ENCODE data around the gene RAB6B. TPM values are rescaled to one million over a fixed set of nuclear protein-coding genes. Genes with fewer than 3 reads are reported as not detected.

Gene RAB6B
- total RNA-seq, 1 donor from 2014 or later: 5.8 TPM

Other genes starting within 250 kb of the RAB6B start
- gene TOPBP1, start 233.9 kb downstream of the RAB6B start, total RNA-seq: 48.6 TPM
- gene TF, start 149.5 kb downstream of the RAB6B start, total RNA-seq: 26.7 TPM
- gene SRPRB, start 90.1 kb downstream of the RAB6B start, total RNA-seq: 37.3 TPM
- 1.5 TPM for gene SLCO2A1, start 134.0 kb upstream of the RAB6B start, total RNA-seq